A673 (cell line): ENCODE measurements around the gene GOLGA5. TPM values are rescaled to one million over a fixed set of nuclear protein-coding genes. Genes with fewer than 3 reads are reported as not detected.

Experiments used
- BruUV-seq: library from RNA; stranded (reverse); fragments of 400-500 nt; replicated peaks from 2 replicates; lab custom pipeline; 2021; lab: Mats Ljungman, UMichigan
- CTCF ChIA-PET: fragments of 300-600 bp; sonication (Branson Sonifier 250); formaldehyde crosslinking; loops from one replicate; lab custom pipeline; 2022; ENCODE audit warnings: antibody characterized with exemption; lab: Charles Lee
- POLR2A ChIA-PET: fragments of 300-600 bp; sonication (Branson Sonifier 250); formaldehyde crosslinking; loops from one replicate; lab custom pipeline; 2022; ENCODE audit warnings: antibody characterized with exemption; ENCODE audit not compliant: low non-redundant PET; lab: Charles Lee
- DNase-seq: peaks from one replicate; pipeline ENCODE4 v3.0.0-alpha.2; 2015; ENCODE audit warnings: low spot score
- H3K27ac ChIP-seq: fragments of 200-600 bp; sonication (generic); 2 replicates; pipeline ENCODE4 v1.5.1; 2016; ENCODE audit warnings: mixed run types, low read depth, mild to moderate bottlenecking, mixed read lengths, antibody characterized with exemption, low read length; ENCODE audit not compliant: poor library complexity, severe bottlenecking
- H3K27me3 ChIP-seq: fragments of 200-600 bp; sonication (generic); replicated peaks from 2 replicates; pipeline ENCODE4 v1.6.1; 2017; ENCODE audit warnings: mixed run types, low read depth, mild to moderate bottlenecking, mixed read lengths, antibody characterized with exemption, low read length; ENCODE audit not compliant: insufficient read depth, poor library complexity
- H3K36me3 ChIP-seq: fragments of 200-600 bp; sonication (generic); 2 replicates; pipeline ENCODE4 v1.6.1; 2016; ENCODE audit warnings: mixed run types, mild to moderate bottlenecking, mixed read lengths, antibody characterized with exemption, low read length; ENCODE audit not compliant: insufficient read depth, poor library complexity, severe bottlenecking
- H3K4me1 ChIP-seq: fragments of 200-600 bp; sonication (generic); 2 replicates; pipeline ENCODE4 v1.6.1; 2017; ENCODE audit warnings: mixed run types, mild to moderate bottlenecking, mixed read lengths, antibody characterized with exemption, low read length; ENCODE audit not compliant: insufficient read depth, poor library complexity, severe bottlenecking
- H3K4me3 ChIP-seq: fragments of 200-600 bp; sonication (generic); 2 replicates; pipeline ENCODE4 v1.5.1; 2016; ENCODE audit warnings: low read depth, mixed run types, mild to moderate bottlenecking, mixed read lengths, low read length; ENCODE audit not compliant: poor library complexity, severe bottlenecking
- H3K9me3 ChIP-seq: fragments of 200-600 bp; sonication (generic); 2 replicates; pipeline ENCODE4 v1.6.1; 2016; ENCODE audit warnings: mixed run types, low read depth, mild to moderate bottlenecking, mixed read lengths, antibody characterized with exemption, low read length; ENCODE audit not compliant: poor library complexity, severe bottlenecking
- EZH2 ChIP-seq: fragments of 200-600 bp; sonication (generic); IDR thresholded peaks from 2 replicates; pipeline ENCODE4 v1.6.1; 2017; ENCODE audit warnings: borderline replicate concordance, low read depth, mild to moderate bottlenecking, mixed read lengths, antibody characterized with exemption, low read length; ENCODE audit not compliant: poor library complexity, severe bottlenecking
- intact Hi-C: fragments of 100-400 bp; cut with micrococcal nuclease; formaldehyde crosslinking; loops from one replicate; pipeline ENCODE4 v1.10.0; 2022; ENCODE audit not compliant: unreplicated experiment
- total RNA-seq: library from RNA; stranded (reverse); gene quantifications from 2 replicates; pipeline ENCODE4 v1.2.3, GENCODE V29; 2021
- TF ChIP-seq, protein P1 (sequence below): fragments of 300-800, 200-600 bp; sonication (generic); conservative IDR thresholded peaks from 2 replicates; pipeline ENCODE4 v1.5.1; 2017; ENCODE audit warnings: low read depth, mild to moderate bottlenecking, antibody characterized with exemption, low read length, moderate library complexity, mixed read lengths

The GOLGA5 gene
- total RNA-seq, 1 experiment from 2014 or later = 21.3 TPM

GRCh38 chr14:92860049-92860840 is 66.1 kb downstream of the GOLGA5 start:
- ChIA-PET POLR2A (no interaction called here), CTCF (no interaction called here)
- no peaks in the 10 kb centered on the region for H3K27me3 ChIP-seq
- H3K9me3 ChIP-seq = no peaks in the 10 kb centered on the region
- TF ChIP-seq, protein P1, sequence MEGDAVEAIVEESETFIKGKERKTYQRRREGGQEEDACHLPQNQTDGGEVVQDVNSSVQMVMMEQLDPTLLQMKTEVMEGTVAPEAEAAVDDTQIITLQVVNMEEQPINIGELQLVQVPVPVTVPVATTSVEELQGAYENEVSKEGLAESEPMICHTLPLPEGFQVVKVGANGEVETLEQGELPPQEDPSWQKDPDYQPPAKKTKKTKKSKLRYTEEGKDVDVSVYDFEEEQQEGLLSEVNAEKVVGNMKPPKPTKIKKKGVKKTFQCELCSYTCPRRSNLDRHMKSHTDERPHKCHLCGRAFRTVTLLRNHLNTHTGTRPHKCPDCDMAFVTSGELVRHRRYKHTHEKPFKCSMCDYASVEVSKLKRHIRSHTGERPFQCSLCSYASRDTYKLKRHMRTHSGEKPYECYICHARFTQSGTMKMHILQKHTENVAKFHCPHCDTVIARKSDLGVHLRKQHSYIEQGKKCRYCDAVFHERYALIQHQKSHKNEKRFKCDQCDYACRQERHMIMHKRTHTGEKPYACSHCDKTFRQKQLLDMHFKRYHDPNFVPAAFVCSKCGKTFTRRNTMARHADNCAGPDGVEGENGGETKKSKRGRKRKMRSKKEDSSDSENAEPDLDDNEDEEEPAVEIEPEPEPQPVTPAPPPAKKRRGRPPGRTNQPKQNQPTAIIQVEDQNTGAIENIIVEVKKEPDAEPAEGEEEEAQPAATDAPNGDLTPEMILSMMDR = no peak
- no peak for TF ChIP-seq EZH2
- H3K36me3 ChIP-seq = no peaks in the 10 kb centered on the region
- no peak overlapping the region for H3K27ac ChIP-seq
- H3K4me1 ChIP-seq = no peaks in the 10 kb centered on the region
- H3K4me3 ChIP-seq = no peak overlapping the region
- intact Hi-C loops = no loop called here
- no peak for DNase-seq
- BruUV-seq = no TSS peak

GRCh38 chr14:92861856-92862745 is 68.0 kb downstream of the GOLGA5 start:
- TF ChIP-seq, protein P1 = no peak
- TF ChIP-seq EZH2 = no peak
- POLR2A ChIA-PET = no interaction called here

GRCh38 chr14:92863286-92864080 is 69.4 kb downstream of the GOLGA5 start:
- Histone ChIP-seq H3K27ac (no peak overlapping the region), H3K9me3 (no peaks in the 10 kb centered on the region), H3K4me3 (no peak overlapping the region), H3K36me3 (no peaks in the 10 kb centered on the region), H3K27me3 (no peaks in the 10 kb centered on the region), H3K4me1 (no peaks in the 10 kb centered on the region)
- TF ChIP-seq, protein P1 = no peak
- TF ChIP-seq EZH2 = no peak
- CTCF ChIA-PET = no interaction called here
- POLR2A ChIA-PET = no interaction called here
- intact Hi-C loops = no loop called here
- DNase-seq = no peak
- BruUV-seq = no TSS peak

More at GRCh38 chr14:92861856-92862745, 68.0 kb downstream of the GOLGA5 start:
- H3K27ac ChIP-seq = no peak overlapping the region
- H3K4me3 ChIP-seq = no peak overlapping the region
- no TSS peak for BruUV-seq
- H3K36me3 ChIP-seq = no peaks in the 10 kb centered on the region
- no peak for DNase-seq
- intact Hi-C loops = no loop called here
- H3K9me3 ChIP-seq = no peaks in the 10 kb centered on the region
- no peaks in the 10 kb centered on the region for H3K4me1 ChIP-seq
- H3K27me3 ChIP-seq = no peaks in the 10 kb centered on the region
- CTCF ChIA-PET = no interaction called here
